ENCODE data around the gene PPP2R2C. TPM values are rescaled to one million over a fixed set of nuclear protein-coding genes. Genes with fewer than 3 reads are reported as not detected.

The PPP2R2C gene
- total RNA-seq, 1 experiment from 2014 or later, result not detected

- BruUV-seq (replicated peaks), result no TSS peak
- no peaks in the 10 kb centered on the region for H3K36me3 Mint-ChIP-seq (ENCODE audit: insufficient read depth, unreplicated experiment)
- H3K4me3 ChIP-seq (ENCODE audit: low read depth, low read length), result no peak overlapping the region
- H3K27me3 ChIP-seq (replicated peaks; ENCODE audit: control insufficient read depth, insufficient read depth, low read length), result no peaks in the 10 kb centered on the region; the same call in 1 of the 2 replicates
- H3K36me3 ChIP-seq (ENCODE audit: control insufficient read depth, insufficient read depth, low read length), result no peaks in the 10 kb centered on the region
- no peak for DNase-seq
- no peak overlapping the region for H3K27ac Mint-ChIP-seq (ENCODE audit: unreplicated experiment)
- H3K4me3 Mint-ChIP-seq (ENCODE audit: unreplicated experiment), result no peak overlapping the region
- no peak for TF ChIP-seq CTCF (IDR thresholded peaks at IDR 0.05; ENCODE audit: insufficient read depth in 1 of 2, low read depth in 1 of 2, low read length in 1 of 2, severe bottlenecking in 1 of 2, unreplicated experiment in 1 of 2)
- peaks cover 17% of the 10 kb centered on the region for H3K27me3 Mint-ChIP-seq (ENCODE audit: insufficient read depth, unreplicated experiment)
- intact Hi-C loops (cut with micrococcal nuclease; ENCODE audit: unreplicated experiment), result no loop called here
- H3K9me3 ChIP-seq, result no peaks in the 10 kb centered on the region
- no peaks in the 10 kb centered on the region for H3K9me3 Mint-ChIP-seq (ENCODE audit: unreplicated experiment)
- CTCF ChIA-PET, result no interaction called here
- POLR2A ChIA-PET, result no interaction called here
- no peaks in the 10 kb centered on the region for H3K4me1 ChIP-seq
- no peaks in the 10 kb centered on the region for H3K4me1 Mint-ChIP-seq (ENCODE audit: low read depth, unreplicated experiment)
These were observed 54.1 kb downstream of the PPP2R2C start for GRCh38 chr4:6418193-6418755.

- Histone ChIP-seq H3K4me3 (ENCODE audit: low read depth, low read length) (no peak overlapping the region), H3K27me3 (replicated peaks; ENCODE audit: control insufficient read depth, insufficient read depth, low read length) (no peaks in the 10 kb centered on the region; the same call in 1 of the 2 replicates), H3K36me3 (ENCODE audit: control insufficient read depth, insufficient read depth, low read length) (no peaks in the 10 kb centered on the region), H3K4me1 (no peaks in the 10 kb centered on the region), H3K9me3 (no peaks in the 10 kb centered on the region)
- CTCF ChIA-PET, result no interaction called here
- Mint-ChIP-seq H3K27ac (ENCODE audit: unreplicated experiment) (no peak overlapping the region), H3K4me1 (ENCODE audit: low read depth, unreplicated experiment) (no peaks in the 10 kb centered on the region), H3K4me3 (ENCODE audit: unreplicated experiment) (no peak overlapping the region), H3K36me3 (ENCODE audit: insufficient read depth, unreplicated experiment) (no peaks in the 10 kb centered on the region), H3K27me3 (ENCODE audit: insufficient read depth, unreplicated experiment) (peaks cover 18% of the 10 kb centered on the region), H3K9me3 (ENCODE audit: unreplicated experiment) (no peaks in the 10 kb centered on the region)
- no peak for DNase-seq
- POLR2A ChIA-PET, result no interaction called here
- intact Hi-C loops (cut with micrococcal nuclease; ENCODE audit: unreplicated experiment), result no loop called here
- no peak for TF ChIP-seq CTCF (IDR thresholded peaks at IDR 0.05; ENCODE audit: insufficient read depth in 1 of 2, low read depth in 1 of 2, low read length in 1 of 2, severe bottlenecking in 1 of 2, unreplicated experiment in 1 of 2)
- BruUV-seq (replicated peaks), result no TSS peak
These were observed 54.8 kb downstream of the PPP2R2C start for GRCh38 chr4:6417516-6418050.

- TF ChIP-seq CTCF (IDR thresholded peaks at IDR 0.05; ENCODE audit: insufficient read depth in 1 of 2, low read depth in 1 of 2, low read length in 1 of 2, severe bottlenecking in 1 of 2, unreplicated experiment in 1 of 2), result no peak
- H3K27me3 ChIP-seq (replicated peaks; ENCODE audit: control insufficient read depth, insufficient read depth, low read length), result no peaks in the 10 kb centered on the region; the same call in 1 of the 2 replicates
- DNase-seq, result no peak
- Mint-ChIP-seq H3K27me3 (ENCODE audit: insufficient read depth, unreplicated experiment) (peaks cover 18% of the 10 kb centered on the region), H3K36me3 (ENCODE audit: insufficient read depth, unreplicated experiment) (no peaks in the 10 kb centered on the region), H3K9me3 (ENCODE audit: unreplicated experiment) (no peaks in the 10 kb centered on the region), H3K4me1 (ENCODE audit: low read depth, unreplicated experiment) (no peaks in the 10 kb centered on the region), H3K27ac (ENCODE audit: unreplicated experiment) (no peak overlapping the region), H3K4me3 (ENCODE audit: unreplicated experiment) (no peak overlapping the region)
- H3K9me3 ChIP-seq, result no peaks in the 10 kb centered on the region
- intact Hi-C loops (cut with micrococcal nuclease; ENCODE audit: unreplicated experiment), result no loop called here
- no TSS peak for BruUV-seq (replicated peaks)
- no peaks in the 10 kb centered on the region for H3K36me3 ChIP-seq (ENCODE audit: control insufficient read depth, insufficient read depth, low read length)
- POLR2A ChIA-PET, result no interaction called here
- CTCF ChIA-PET, result no interaction called here
- H3K4me3 ChIP-seq (ENCODE audit: low read depth, low read length), result no peak overlapping the region
- H3K4me1 ChIP-seq, result no peaks in the 10 kb centered on the region
These were observed 55.7 kb downstream of the PPP2R2C start for GRCh38 chr4:6416518-6417286.
